NCI-H146 treated with DMSO at 0.1 percent for 48 hours (cell line): ENCODE data around the gene MAP1S.

ENCODE experiments used
- DNase-seq: peaks from one replicate; lab custom pipeline; 2025; ENCODE audit not compliant: unreplicated experiment; lab: John Stamatoyannopoulos, UW

The MAP1S gene, protein sequence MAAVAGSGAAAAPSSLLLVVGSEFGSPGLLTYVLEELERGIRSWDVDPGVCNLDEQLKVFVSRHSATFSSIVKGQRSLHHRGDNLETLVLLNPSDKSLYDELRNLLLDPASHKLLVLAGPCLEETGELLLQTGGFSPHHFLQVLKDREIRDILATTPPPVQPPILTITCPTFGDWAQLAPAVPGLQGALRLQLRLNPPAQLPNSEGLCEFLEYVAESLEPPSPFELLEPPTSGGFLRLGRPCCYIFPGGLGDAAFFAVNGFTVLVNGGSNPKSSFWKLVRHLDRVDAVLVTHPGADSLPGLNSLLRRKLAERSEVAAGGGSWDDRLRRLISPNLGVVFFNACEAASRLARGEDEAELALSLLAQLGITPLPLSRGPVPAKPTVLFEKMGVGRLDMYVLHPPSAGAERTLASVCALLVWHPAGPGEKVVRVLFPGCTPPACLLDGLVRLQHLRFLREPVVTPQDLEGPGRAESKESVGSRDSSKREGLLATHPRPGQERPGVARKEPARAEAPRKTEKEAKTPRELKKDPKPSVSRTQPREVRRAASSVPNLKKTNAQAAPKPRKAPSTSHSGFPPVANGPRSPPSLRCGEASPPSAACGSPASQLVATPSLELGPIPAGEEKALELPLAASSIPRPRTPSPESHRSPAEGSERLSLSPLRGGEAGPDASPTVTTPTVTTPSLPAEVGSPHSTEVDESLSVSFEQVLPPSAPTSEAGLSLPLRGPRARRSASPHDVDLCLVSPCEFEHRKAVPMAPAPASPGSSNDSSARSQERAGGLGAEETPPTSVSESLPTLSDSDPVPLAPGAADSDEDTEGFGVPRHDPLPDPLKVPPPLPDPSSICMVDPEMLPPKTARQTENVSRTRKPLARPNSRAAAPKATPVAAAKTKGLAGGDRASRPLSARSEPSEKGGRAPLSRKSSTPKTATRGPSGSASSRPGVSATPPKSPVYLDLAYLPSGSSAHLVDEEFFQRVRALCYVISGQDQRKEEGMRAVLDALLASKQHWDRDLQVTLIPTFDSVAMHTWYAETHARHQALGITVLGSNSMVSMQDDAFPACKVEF

DNA sequence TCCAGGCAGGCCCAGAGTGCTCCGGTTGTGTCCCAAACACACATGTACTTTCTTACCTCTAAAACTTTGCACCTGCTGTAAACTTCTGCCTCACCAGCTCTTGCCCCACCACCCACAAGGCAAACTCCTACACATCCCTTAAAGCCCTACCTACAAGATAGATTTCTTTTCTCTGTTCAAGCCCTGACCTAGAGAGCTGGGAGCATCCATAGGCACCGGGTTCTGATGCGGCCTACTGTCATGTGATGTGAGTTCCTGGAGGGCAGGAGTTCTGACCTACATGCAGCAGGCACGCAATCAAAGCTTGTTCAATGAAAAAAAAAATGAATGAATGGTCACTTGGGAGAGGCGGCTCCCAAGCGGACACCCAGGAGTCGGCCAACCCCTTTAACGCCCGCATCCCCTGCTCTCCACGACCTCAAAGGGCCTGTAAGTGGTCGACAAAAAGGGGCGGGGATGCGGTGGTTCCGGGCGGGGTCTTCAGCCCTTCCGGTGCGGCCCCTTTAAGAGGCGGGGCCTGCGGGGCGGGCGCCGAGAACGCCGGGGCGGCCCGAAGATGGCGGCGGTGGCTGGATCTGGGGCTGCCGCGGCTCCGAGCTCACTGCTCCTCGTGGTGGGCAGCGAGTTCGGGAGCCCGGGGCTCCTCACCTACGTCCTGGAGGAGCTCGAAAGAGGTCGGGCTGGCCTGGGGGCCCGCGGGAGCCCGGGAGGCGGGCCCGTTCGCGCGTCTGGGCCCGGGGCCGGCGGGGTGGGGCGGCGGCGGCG is at the start of gene MAP1S:
MAP1S (plus strand) TSS at position 534 of the 765 bp plus-strand sequence; CDS start at position 557, 23 bp downstream.
- DNase-seq, result peak; percentile 61

DNA sequence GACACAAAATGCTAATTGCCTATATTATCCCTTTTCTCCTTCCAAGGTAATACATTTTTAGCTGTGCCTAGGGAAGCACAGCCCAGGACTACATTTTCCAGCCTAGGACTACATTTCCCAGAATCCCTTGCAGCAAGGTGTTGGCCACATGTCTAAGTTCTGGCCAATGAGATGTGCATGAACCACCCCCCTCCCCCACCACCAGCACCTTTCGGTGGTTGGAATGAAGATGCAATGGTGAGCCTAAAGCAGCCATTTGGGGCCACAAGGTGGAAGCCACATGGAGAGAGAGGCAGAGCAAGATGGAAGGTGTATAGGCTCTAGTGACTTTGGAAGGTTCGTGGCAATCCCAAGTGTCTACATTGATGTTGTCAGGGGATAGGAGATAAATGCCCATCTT is 47.4 kb upstream of the MAP1S start:
- DNase-seq, result no peak

DNA sequence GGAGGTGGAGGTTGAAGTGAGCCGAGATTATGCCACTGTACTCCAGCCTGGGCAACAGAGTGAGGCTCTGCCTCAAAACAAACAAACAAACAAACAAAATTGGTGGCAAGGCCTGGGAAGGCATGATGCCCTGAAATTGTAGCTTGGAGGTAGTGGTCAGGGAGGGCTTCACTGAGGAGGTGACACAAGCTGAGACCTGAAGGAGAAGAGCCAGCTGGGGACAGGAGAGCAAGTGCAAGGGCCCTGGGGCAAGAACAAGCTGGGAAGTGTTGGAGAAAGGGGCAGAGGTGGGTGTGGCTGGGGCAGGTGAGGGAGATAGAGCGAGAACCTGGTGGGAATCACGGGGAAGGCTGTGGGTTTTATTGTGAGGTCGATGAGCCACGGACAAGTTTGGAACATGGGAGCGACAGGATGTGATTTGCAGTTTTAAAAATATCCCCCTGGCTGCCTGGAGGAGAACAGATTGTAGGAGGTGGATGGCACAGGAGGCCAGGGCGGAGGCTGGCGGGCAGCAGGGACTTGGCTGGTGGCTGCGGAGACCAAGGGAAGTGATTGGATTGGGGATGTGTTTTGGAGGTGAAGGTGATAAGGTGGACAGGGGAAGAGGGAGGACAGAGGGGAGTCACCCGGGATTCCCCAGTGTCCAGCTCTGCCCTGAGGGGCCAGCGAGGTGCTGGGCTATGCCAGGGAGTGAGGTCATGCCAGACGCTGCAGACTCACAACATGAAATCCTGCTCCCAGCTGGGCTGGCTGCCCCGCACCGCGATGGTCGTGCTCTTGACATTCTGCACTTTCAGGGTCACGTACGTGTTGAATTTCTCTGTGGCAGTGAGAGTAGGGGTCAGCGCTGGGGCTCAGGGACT is 45.1 kb upstream of the MAP1S start:
- no peak for DNase-seq

DNA sequence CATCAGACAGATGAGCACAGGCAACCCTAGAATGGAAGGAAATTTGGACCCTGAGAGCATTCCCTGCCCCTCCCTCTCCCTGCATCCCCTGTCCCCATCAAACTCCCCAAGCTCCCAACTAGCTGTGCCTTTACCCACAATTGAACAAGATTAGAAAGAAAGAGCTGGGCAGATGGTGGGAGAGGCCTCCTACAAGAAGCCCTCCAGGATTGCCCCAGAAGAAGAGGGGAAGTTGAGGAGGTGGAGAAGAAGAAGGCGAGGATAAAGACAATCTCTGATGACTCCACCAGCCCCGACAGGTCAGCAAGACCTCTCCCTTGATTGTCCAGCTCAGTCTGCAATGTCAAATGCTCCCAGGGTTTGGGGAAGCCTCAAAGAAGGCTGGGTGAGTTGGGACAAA is 43.0 kb upstream of the MAP1S start:
- no peak for DNase-seq

DNA sequence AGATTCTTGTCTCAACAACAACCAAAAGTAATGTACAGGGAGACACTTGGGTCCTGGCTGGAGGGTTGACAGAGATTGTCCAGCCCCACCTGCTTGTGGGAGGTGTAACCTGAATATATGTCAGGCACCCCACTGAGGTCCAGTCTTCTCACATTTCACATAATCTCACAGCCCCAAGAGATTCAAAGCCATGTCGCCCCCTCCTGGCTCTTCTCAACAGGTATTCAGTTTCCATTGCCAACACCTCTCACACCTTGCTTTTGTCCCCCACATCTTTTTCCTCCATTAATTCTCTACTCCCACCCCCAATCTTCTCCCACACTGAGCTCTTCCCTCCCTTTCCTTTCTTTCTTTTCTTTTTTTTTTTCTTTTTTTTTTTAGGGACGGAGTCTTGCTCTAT is 42.3 kb upstream of the MAP1S start:
- peak; percentile 86 for DNase-seq

DNA sequence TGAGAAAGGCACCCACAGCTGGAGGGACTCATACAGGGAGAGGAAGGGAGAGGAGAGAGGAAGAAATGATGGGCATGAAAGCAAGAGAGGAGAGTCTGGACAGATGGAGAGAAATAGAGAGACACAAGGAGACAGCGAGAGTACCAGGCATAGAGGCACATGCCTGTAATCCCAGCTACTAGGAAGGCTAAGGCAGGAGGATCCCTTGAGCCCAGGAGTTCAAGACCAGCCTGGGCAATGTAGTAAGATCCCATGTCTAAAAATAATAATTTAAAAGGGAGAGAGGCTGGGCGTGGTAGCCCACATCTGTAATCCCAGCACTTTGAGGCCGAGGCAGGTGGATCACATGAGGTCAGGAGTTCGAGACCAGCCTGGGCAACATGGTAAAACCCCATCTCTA is 40.4 kb upstream of the MAP1S start:
- DNase-seq, result no peak

DNA sequence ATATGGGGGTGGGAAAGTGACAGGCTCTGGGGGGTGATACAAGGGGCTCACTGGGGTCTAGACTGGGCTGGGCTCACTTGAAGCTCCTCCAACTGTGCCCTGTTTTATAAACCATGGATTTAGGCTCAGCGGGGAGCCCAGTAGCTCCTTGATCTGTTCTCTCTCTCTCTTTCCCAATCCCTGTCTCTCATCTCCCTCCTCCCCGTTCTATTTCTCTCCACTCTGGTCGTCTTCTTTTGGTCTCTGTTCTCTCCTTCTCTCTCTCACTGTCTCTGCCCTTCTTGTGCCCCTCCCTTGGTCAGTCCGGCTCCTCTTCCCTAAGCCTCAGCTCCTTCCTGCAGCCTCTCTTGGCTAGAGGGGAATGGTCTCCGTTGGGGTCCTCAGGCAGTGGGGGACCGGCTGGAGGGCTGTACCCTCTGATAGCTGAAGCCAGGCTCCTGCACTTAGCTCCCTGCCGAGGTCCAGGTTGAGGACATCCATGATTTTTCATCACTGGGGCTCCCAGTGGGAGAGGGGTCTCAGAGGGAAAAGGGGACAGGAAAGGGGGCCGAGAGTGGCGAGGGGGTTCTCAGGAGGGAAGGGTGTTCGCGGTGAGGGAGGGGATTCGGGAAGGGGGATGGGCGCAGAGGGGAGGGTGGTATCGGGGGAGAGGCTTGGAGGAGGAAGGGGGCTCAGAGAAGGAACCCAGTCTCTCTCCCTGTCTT is 39.6 kb upstream of the MAP1S start:
- no peak for DNase-seq

DNA sequence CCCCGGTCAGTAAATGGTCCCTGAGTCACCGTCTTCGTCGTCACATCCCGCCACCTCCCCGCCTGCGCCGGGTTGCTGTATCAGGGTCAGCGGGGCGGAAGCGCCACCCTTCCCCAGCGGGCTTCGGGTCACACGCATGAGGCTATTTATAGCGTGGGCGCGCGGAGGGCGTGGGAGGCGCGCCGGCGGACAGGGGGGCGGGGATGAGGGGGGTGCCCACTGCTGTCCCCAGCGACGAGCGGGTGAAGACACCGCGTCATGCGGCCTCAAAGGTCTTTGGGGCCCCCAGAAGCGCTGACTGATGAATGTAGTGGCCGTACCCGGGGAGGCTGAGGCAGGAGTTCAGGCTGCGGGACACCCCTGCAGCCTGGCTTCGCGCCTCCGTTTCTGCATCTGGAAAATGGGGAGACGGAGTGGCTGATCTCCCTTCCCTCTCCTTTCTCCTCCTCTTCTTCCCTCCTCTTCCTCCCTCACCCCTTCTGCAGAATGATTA is 39.0 kb upstream of the MAP1S start:
- no peak for DNase-seq

DNA sequence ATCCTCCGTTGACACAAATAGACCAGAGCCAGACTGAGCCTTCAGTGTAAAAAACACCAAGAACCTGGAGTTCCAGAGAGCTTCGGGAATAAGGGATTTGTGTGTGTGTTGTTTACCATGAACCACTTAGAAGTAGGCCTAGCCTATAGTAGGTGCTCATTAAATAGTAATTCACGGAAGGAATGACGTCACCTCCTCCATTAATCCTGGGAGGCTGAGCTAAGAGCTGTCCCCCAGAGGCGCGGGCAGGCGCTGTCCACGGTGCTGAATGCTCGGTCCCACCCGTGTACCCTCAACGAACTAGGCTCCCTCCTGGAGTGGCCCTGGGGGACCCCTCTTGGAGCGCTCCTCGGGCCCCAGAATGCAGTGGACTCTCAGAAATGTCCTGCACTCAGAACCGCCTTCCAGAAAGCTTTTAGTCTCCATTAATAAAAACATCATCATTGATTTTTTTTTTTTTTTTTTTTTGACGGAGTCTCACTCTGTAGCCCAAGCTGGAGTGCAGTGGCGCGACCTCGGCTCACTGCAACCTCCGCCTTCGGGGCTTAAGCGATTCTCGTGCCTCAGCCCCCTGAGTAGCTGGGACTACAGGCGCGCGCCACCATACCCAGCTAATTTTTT is 37.7 kb upstream of the MAP1S start:
- DNase-seq, result no peak

DNA sequence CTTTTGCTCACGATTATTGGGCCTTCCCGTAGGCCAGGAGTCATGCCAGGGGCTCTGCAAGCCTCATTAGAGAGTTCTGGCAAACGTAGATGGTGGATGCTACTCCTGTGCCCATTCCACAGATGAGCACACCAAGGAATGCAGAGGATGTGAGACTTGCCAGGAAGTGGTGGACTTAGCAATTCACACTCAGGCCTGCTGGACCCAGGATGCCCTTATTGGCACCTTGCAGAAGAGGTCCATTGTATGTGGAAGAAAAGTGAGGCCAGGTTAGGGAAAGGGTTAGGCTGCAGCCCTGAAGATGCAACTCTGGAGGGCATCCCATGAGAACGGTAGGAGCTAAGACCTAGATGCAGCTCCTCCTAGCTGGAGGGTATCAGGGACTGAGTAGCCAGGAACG is 37.0 kb upstream of the MAP1S start:
- no peak for DNase-seq

DNA sequence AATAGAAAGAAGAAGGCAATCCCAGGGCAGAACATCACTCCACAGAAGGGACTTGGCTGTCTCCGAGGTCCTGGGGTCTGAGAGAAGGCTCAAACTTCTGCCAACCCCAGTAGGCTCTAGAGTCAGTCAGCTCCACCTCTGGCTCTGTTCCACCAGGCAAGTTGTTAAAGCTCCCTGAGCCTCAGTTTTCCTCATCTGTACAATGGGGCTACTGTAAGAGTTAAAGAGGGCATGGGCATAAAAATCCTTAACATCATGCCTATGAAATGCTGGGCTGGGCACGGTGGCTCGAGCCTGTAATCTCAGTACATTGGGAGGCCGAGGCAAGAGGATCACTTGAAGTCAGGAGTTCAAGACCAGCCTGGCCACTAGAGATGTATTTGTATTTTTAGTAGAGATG is 36.2 kb upstream of the MAP1S start:
- no peak for DNase-seq

DNA sequence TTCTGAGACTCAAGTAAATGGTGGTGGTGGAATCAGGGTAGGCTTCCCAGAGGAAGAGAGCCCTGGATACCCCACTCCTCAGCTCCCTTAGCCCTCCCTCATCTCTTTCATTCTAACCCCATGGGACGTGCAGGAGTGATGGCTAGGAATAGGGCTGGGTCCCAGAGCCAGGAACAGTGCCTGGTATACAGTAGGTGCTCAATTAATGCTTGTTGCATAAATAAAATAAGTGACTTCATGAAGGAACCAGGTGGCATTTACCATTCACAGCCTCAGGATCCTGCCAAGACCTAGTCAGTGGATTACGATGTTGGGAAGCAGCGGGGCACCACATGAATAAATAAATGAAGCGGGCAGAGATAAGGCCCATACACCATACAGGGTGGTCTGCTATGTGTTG is 35.0 kb upstream of the MAP1S start:
- DNase-seq, result no peak

DNA sequence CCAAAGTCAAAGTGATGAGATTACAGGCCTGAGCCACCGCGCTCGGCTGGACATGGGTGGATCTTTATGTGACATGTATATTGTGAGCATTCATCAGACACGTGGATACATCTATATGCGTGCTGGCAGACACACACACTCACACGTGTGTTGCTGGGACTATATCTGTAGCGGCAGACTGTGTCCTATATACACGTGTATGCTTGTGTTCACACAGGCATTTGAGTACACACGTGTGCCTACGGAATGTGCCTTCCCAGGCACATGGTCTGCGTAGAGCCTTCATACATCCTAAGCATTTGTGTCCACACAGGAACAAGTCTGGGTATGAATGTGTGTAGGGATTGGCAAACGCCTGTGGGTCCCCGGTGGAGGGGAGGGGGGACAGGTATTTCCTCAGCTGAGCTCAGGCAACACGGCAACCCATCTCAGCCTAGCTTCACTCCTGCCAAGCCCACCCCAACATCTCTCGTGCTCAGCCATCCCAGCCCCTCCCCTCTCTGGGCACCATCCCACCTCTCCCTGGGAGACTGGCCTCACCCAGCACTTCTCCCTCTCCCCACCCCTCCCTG is 33.7 kb upstream of the MAP1S start:
- no peak for DNase-seq

DNA sequence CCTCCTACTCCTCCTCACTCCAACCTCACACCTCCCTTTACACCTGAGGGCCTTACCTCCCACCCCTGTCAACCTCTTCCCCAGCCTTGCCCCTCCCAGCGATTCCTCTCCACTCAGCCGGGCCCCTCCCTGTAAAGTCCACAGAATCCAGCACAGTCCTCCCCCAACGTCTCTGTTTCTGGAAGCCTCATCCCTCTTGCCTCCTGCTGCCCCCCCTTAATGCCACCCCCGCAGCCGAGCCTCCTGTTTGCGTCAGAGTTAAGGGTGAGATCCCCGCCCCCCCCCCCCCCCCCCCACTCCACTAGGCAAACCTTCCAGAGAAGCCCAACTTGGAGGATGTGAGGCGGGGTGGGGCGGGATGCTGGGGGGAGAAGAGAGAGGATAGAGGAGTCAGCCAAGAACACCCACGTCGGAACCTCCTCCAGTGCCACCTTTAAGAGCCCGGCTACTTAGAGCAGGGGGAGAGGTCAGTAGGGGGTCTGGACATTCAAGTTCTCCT is 33.2 kb upstream of the MAP1S start:
- DNase-seq, result no peak

DNA sequence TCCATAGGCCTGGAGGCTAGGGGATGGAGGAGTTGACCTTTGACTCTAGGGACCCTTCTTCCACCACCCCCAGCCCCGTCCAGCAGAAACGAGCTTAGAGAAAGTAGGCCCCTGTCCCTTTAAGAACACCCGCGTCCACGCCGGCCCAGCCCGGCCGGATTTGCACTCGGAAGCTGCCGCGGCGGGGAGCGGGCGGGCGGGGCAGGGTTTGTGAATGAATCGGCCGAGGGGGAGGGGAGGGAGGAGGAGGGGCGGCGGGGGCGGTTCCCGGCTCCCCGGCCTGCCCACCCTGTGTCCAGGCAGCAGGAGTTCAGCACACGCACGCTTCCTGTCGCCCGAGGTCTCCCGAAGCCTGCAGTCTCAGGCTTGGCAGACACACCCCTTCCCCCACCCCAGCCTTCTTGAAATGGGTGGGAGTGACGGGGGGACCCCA is 32.7 kb upstream of the MAP1S start:
- peak; percentile 38 for DNase-seq

DNA sequence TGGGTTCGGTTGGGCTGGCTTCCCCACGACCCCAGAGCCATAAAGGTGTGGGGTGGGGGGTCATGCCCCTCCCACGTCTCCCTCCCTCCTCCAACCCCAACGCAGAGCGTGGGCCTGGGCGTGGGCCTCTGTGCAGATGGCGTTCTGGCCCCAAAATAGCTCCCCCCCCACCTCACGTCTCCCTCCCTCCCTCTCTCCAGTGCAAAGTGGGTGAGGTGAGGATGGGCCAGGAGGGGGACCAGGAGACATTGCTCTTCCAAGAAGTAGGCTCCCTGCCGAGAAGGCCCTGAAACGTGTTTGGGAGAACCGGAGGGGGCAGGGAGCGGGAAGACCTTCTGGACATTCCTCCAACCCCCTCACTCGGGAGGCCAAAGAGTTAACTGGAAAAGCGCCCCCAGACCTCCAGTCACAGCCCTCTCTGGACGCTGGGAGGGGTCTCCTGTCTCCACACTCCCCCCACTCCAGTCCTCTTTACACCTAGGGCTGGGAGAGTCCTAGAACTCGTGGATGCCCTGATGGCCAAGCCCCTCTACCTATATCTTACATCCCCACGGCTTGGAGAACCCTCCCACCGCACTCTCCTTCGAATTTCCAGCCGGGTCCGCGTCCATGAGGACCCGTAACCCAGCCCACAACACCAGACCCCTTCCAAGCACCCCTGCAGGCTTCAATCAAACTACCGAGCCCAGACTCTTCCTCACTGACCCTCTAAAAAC is 32.0 kb upstream of the MAP1S start:
- DNase-seq, result no peak

DNA sequence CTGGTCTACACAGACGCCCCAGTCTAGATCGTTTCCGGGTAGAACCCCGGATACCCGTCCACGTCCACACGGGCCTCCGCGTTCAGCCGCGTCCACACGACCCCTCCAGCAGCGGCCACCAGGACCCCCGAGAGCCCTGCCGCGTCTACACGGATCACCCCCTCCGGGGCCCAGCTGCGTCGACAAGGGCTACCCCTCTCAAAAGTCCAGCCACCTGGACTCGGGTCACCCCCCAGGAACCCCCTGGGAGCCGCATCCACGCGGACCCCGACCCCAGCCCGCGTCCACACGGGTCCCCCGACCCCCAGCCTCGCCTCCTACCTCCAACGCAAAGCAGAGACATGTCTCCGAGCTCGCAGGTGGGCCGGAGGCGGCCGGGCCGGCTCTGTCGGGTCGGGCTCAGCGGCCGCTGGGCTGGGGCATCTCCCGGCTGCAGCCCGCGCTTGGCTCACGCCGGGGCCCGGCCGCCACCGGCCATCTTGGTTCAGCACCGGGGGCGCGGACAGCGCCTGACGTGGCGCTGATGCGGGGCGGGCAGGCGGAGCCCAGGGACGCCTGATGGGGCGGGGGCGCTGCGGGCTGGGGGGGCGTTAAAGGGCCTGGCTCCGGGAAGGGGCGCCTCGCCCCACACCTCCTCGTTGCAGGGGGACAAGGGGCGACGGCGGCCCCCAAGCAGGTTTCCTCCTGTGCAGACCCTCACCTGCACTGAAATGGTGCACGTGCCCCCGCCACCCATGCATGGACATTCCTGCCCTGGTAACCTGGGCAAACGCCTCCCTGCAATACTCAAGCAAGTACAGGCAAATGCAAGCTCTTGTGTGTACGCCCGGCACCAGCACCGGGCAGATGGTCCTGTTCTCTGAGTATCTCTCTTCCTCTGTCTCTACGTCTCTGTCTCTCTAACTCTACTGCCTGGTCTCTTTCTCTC is 31.2 kb upstream of the MAP1S start, which contains the start of gene UNC13A:
UNC13A (minus strand) TSS at position 498 of the 928 bp plus-strand sequence; CDS start at position 343, 155 bp downstream.
- peak; percentile 48 for DNase-seq
